KBM-7 (cell line): ENCODE data around the gene CNKSR3.

Experiments used
- DNase-seq: peaks from one replicate; pipeline ENCODE4 v3.0.0-alpha.2; 2015
- in situ Hi-C: fragments of 300-500 bp; cut with MboI; formaldehyde crosslinking; loops from 2 replicates; pipeline ENCODE4 v1.14.3; 2020; ENCODE audit warnings: low sequenced_read_pairs, low pct_unique_long_range_greater_than_20kb, mixed read lengths

The CNKSR3 gene

DNA sequence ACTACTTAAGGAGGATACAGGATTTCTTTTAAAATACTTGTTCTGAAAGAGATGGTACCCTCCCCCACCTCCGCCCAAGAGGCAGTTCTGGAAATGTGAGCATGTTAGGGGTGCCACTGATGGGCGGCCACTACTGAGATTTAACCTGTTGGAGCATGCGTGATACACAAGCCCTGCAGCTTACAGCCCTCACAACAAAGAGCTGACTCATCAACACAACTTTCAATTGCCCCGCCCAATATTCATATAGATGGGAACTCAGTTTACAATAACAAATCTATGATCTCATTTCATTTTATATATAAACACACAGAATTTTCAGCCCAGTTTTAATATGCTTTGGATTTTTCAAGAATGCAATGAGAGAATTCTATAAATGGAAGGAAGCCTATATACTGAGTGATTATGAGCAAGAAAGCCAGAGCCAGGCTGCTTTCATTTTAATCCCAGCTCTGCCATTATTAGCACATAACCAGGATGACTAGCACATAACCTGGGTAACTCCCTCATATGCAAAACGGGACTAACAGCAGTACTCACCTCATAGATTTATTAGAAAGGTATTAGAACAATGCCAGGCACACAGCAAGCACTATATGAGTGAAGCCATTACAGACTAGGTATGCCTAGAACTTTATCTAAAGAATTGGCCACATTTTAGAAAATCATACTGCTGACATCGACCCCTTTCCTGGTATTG, 108.3 kb downstream of the CNKSR3 start:
- in situ Hi-C loops, result no loop called here
- no peak for DNase-seq

DNA sequence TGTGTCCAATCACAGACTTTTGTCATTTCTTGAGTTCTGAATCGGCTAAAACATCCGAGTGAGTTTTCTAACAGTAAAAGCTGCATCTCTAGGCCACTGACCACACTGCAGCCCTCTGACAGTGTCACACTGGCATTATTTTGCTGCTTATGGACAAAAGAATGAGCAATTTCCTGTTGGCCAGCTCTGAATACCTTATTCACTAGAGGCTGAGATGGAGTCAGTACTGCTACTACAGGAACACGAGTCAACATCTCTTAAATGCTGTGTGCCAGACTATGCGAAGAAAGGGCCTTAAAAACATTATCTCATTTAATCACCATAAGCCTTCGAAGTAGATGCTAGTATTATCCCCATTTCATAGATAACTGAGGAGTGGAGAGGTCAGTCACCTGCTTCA, 111.4 kb downstream of the CNKSR3 start:
- no peak for DNase-seq
- in situ Hi-C loops, result loop anchor here (25.0 kb wide), 1 partner anchor 237 kb away; no protein-coding TSS in a partner anchor

DNA sequence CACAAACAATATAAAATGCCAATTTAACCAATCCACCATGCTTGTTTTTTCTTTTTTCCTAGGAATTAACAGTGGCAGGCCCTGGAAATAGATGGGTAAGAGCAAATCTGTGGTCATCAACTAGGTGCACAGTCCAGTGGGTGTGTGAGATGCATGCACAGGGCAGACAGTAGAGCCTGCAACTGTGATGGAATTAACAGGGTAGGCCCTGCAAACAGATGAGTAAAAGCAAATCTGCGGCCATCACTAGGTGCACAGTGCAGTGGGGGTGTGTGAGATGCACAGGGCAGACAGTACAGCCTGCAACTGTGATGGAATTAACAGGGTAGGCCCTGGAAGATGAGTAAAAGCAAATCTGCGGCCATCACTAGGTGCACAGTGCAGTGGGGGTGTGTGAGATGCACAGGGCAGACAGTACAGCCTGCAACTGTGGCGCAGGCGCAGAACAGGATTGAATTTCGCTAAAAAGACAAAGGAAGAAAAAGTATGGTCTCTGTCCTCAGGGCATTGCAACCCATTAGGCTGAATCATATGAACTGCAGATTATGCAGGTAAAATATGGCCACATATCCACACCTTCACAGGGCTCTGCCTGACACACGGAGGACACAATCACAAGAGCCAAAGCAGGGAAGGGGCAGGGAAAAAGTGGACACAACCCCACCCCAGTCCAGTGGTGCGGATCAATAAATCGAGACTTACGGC, 112.8 kb downstream of the CNKSR3 start:
- in situ Hi-C loops, result loop anchor here (25.0 kb wide), 1 partner anchor 235 kb away; no protein-coding TSS in a partner anchor
- DNase-seq, result no peak

DNA sequence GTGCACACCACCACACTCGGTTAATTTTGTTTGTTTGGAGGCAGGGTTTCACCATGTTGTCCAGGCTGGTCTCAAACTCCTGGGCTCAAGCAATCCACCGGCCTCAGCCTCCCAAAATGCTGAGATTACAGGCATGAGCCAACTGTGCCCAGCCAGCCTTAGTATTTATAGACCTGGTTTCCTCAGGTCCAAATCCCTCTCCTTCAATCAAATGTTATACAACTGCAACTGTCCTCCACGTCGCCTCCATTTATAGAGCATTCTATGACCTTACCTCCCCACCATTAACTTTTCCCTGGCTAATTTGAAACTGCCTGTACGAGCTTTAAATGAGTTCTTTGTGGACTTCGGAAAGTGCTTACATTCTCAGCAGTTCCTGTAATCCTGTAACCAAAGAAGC, 114.6 kb downstream of the CNKSR3 start:
- DNase-seq, result no peak
- in situ Hi-C loops, result loop anchor here (25.0 kb wide), 1 partner anchor 234 kb away; no protein-coding TSS in a partner anchor

DNA sequence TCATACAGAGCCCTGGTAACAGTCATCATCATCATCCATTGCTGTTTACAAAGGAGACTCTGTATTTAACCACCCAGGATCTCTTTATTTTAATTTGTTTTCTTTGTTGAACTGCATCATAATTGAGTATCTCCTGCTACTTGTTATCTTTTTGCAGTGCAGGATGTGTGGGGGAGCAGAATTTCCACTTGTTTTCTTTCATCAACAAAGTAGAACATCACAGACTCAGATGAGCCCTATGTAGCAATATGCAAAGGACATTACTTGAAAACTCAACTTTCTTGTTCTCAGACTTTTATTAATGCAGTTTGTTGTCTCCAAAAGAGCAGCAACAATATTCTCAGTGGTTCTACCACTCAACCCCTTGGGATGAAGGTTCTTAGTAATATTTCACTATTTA, 115.2 kb downstream of the CNKSR3 start:
- DNase-seq, result no peak
- in situ Hi-C loops, result loop anchor here (25.0 kb wide), 1 partner anchor 233 kb away; no protein-coding TSS in a partner anchor

DNA sequence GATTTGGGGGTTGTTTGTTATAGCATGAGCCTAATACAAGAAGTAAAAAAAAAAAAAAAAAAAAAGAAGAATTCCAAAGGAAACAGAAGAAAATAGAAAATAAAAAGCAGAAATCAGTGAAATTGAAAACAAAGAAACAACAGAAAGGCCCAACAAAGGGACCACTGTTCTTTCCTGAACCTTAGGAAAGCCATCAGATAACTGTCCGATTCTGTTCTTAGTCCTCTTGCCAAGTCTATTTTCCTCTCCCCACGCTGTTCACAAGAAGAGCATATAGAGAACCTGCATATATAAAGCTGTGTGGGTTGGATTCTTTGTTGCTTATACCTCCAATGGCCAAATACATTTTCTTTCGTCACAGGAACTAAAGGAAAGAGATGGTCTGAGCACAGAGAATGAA, 115.9 kb downstream of the CNKSR3 start:
- in situ Hi-C loops, result loop anchor here (25.0 kb wide), 1 partner anchor 232 kb away; no protein-coding TSS in a partner anchor
- DNase-seq, result no peak

DNA sequence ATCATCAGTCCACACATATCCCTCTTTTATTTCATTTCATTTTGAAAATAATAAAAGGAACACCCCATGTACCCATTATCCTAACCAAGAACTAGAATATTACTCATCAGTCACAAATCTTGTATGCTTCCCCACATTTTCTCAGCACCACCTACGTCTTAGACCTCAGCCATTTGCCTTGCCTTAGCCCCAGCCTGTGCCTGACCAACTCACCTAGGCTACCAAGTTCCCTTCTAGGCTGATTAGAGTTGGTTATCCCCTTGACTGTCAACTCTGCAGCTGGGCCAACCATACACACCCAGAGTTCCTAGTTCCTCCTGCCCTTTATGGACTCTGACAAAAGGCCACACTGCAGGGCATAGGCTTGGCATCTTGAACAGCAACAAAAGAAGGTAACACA, 120.5 kb downstream of the CNKSR3 start:
- DNase-seq, result no peak
- in situ Hi-C loops, result loop anchor here (25.0 kb wide), 1 partner anchor 228 kb away; no protein-coding TSS in a partner anchor

DNA sequence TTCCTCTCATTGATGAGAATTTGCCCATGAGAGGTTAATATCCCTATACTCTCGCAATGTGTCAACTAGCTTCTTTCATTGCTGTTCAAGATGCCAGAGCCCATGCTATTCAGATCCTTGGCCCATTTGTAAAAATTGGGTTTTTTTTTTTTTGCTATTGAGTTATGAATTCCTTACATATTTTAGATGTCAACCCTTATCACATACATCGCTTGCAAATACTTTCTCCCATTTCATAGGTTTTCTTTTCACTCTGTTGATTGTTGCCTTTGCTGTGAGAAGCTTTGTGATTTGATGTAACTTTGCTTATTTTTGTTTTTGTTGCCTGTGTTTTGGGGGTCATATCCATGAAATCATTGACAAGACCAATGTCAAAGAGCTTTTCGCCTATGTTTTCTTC, 121.7 kb downstream of the CNKSR3 start:
- DNase-seq, result no peak
- in situ Hi-C loops, result loop anchor here (25.0 kb wide), 1 partner anchor 227 kb away; no protein-coding TSS in a partner anchor

DNA sequence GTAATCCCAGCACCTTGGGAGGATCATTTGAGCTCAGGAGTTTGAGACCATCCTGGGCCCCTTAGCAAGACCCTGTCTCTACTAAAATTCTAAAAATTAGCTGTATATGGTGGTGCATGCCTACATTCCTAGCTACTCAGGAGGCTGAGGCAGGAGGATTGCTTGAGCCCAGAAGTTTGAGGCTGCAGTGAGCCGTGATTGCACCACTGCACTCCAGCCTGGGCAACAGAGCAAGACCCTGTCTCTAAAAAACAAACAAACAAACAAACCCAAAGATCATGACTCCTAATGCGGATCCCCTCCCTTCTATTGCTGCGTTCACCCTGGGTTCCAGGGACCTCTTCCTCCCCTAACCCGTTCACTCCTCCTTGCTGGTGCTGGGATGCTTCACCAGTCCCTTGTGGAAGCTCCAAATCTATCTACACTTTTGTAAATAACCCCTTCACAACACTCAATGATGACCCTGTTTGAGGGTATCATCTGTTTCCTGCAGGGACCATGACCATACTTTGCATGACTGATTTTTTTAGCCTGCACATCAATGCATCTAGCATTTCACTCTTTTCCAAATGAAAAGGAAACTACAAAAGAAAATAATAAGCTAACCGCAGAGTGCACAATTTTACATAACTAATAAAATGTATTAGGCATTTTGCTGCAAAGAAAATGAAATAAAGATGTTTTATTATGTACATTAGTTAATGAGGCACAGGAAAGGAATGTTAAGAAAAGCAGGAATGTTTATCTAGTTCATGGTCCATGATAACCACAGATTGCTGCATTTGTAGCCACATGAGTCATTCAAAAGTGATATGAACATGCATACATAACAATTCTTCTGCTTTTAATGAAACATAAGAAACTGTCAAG, 123.4 kb downstream of the CNKSR3 start:
- no peak for DNase-seq

DNA sequence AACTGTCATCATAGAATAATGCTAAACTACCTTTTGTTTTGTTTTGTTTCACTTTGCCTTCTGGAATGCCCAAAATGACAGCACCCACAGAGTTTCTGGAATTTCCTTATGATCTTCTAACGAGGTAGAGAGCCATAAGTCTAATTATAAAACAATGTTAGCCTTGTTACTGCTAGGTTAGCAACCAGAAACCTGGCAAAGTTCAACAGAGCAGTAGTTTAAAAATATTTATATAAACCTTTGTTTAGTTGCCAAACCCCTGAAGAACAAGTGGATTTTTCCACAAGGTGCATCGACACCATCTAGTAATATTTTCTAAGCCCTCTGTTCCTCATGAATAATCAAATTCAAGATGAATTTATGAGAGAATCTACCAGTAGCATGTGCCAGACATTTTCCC, 126.3 kb downstream of the CNKSR3 start:
- in situ Hi-C loops, result loop anchor here (25.0 kb wide), 1 partner anchor 222 kb away; no protein-coding TSS in a partner anchor
- DNase-seq, result no peak

More for the DNA sequence above, 123.4 kb downstream of the CNKSR3 start:
- in situ Hi-C loops, result loop anchor here (25.0 kb wide), 1 partner anchor 225 kb away; no protein-coding TSS in a partner anchor

DNA sequence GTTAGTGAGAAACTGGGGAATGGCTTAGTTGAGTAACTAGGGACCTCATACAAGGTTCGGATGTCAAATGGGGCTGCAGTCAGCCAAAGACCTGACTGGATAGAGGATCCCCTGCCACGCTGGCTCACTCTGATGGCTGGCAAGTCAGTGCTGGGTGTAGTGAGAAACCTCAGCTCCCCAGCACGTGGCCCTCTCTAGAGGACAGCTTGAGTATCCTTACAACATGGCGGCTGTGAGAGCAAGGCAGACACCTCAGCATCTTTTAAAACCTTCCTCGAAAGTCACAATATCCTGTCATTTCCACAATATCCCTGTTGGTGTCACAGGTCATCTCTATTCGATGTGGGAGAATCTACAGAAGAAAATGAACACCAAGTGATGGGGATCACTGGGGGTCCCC, 127.2 kb downstream of the CNKSR3 start:
- no peak for DNase-seq
- in situ Hi-C loops, result loop anchor here (25.0 kb wide), 1 partner anchor 221 kb away; no protein-coding TSS in a partner anchor

DNA sequence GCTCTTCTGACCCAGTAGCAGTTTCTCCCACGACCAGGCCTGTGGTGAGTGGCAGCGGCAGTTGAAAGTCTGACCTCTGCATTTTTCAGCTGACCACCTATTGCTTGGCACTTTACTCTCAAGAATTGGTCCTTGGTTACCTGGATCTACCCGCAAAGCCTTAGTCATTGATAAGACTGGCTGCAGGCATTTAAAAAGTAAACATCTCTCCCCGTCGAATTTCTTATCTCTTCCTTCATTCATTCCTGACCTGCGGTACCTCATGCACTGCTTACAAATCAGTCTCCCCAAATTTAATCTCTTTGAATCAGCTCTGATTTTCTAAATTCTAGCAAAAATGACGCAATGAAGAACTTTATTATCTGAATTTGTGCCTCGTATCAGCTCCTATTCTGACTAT, 127.7 kb downstream of the CNKSR3 start:
- no peak for DNase-seq

DNA sequence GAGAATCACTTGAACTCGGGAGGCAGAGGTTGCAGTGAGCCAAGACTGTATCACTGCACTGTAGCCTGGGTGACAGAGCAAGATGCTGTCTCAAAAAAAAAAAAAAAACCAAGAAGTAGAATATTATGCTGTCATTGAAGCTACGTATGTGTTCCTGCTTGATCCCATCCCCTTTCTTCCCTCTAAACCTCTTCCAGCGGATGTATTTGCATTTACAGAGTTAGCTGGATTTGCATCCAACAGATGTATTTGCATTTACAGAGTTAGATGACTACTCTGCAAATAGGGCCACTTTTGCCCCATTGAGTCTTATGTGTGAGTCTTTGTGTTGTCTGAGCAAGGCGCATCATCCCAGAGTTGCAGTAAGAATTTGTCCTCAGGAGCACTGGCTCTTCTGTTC, 128.9 kb downstream of the CNKSR3 start:
- in situ Hi-C loops, result loop anchor here (25.0 kb wide), 1 partner anchor 219 kb away; no protein-coding TSS in a partner anchor
- DNase-seq, result no peak

More for the DNA sequence above, 127.7 kb downstream of the CNKSR3 start:
- in situ Hi-C loops, result loop anchor here (25.0 kb wide), 1 partner anchor 220 kb away; no protein-coding TSS in a partner anchor

DNA sequence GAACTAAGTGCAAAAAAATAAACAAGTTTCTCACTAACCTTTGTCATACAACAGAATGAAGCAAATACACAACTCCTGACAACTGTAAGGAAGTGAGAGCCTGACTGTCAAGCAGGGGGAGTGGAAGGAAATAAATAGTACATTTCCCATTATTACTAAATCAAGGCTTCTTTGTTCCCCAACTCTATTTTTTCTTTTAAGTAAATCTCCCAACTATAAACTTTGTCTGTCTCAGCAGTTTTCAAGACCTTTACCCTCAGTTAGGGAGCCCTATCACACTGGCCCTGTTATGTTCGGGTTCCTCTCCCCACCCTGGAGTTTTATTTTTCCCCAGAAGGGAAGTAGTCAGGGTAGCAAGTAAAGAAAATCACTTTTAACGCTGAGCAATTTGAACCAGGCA, 129.7 kb downstream of the CNKSR3 start:
- DNase-seq, result no peak
- in situ Hi-C loops, result loop anchor here (25.0 kb wide), 1 partner anchor 218 kb away; no protein-coding TSS in a partner anchor

DNA sequence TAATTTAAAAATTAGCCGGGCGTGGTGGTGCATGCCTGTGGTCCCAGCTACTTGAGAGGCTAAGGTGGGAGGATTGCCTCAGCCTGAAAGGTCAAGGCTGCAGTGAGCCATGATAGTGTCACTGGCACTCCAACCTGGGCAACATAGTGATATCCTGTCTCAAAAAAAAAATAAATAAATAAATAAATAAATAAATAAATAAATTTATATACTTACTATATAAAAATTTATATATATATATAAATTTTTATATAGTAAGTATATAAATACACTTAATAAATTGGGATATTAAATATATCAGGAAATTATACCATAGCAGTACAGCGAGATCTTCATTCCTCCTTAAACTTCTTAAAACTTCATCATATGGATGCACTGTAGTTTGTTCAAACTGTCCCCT, 130.9 kb downstream of the CNKSR3 start:
- in situ Hi-C loops, result loop anchor here (25.0 kb wide), 1 partner anchor 217 kb away; no protein-coding TSS in a partner anchor
- no peak for DNase-seq

DNA sequence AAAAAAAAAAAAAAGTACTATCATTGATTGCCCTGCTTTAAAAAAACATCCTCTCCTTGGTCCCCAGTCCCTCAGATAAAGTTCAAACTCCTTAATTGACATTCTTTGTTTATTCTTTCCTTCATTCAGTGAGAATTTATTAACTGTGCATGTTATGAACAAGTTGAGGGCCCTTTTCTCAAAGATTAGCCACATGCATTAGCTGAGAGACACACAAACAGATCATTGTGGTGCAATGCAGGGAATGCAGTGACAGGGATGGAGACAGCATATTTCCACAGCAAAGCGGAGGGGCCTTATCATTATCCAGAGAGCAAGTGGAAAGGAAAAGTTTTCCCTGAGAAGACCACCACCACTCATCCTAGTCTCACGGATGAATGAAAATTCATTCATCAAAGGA, 132.0 kb downstream of the CNKSR3 start:
- in situ Hi-C loops, result loop anchor here (25.0 kb wide), 1 partner anchor 216 kb away; no protein-coding TSS in a partner anchor
- no peak for DNase-seq

DNA sequence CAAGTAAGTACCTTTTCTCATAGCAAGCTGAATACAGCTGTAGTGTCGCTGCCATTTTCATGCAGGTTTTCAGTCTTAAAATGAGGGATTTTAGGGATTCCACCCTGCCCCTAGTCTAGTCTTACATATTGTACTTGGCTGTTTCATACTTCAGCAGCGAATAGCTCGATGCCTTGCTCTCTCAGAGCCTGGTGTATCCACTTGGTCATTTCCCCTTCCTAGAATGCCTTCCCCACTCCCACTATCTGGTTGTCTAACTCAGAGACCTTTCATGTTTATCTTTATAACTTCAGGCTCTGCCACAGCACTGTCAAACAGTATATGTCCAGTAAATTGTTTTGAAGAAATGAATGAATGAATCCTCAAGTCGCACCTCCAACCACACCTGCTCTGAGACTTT, 132.8 kb downstream of the CNKSR3 start:
- in situ Hi-C loops, result loop anchor here (25.0 kb wide), 1 partner anchor 215 kb away; no protein-coding TSS in a partner anchor
- no peak for DNase-seq

DNA sequence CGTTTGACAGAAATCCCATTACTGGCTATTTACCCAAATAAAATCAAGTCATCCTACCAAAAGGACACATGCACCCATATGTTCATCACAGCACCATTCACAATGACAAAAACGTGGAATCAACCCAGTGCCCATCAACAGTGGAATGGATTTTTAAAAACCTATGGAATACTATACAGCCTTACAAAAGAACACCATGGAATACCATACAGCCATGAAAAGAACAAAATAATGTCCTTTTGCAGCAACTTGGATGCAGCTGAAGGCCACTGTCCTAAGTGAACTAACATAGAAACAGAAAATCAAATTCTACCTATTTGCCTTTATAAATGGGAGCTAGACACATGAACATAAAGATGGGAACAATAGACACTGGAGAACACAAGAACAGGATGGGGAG, 136.5 kb downstream of the CNKSR3 start:
- in situ Hi-C loops, result no loop called here
- DNase-seq, result no peak

DNA sequence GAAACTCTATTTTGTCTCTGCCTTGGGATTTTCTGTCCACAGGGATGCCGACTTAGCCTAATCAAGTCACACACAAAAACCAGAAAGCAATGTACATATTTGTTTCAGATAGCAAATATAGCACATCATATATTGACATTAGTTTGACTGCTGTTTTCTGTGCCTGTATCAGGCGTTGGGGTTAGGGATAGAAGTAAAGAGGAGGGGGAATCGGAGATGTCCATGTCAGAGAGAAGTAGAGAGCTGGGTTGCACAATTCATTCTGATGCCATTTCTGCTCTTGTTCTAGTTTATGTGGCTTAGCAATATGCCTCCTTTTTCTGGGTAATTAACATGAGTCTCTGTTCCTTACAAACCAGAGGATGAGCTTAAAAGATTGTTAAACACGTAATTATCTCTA, 139.2 kb downstream of the CNKSR3 start:
- in situ Hi-C loops, result no loop called here
- DNase-seq, result no peak
